Measurements from ENCODE around the gene SHLD2. TPM values are rescaled to one million over a fixed set of nuclear protein-coding genes. Genes with fewer than 3 reads are reported as not detected.
A peak's percentile ranks its signal among the peaks of the same experiment; 100 is the strongest.
"Not testable (repeated sequence)": the region's sequence is repeated elsewhere in the genome, so short reads cannot be mapped to it uniquely, and the experiment has no call there.

Gene SHLD2
- polyA plus RNA-seq, 4 donors = 19.6 to 34.4 (median 27.2) TPM

- Histone ChIP-seq H3K9me3 (ENCODE audit: control insufficient read depth in 2 of 2, insufficient read depth in 1 of 2, low read depth in 1 of 2, low read length in 1 of 2) (no peaks in the 10 kb centered on the region), H3K4me3 (ENCODE audit: low read depth in 1 of 3, low read length in 3 of 3) (no peak overlapping the region), H3K4me1 (ENCODE audit: control insufficient read depth in 3 of 3, insufficient read depth in 2 of 3, low read depth in 1 of 3, low read length in 2 of 3) (no peaks in the 10 kb centered on the region), H3K27me3 (ENCODE audit: control insufficient read depth in 3 of 3, insufficient read depth in 3 of 3, low read length in 3 of 3) (no peaks in the 10 kb centered on the region), H3K27ac (ENCODE audit: low read depth in 1 of 3, low read length in 2 of 3) (no peak overlapping the region), H3K36me3 (ENCODE audit: control insufficient read depth in 3 of 3, insufficient read depth in 2 of 3, low read depth in 1 of 3, low read length in 3 of 3) (peaks cover 11 to 47% (median 17%) of the 10 kb centered on the region in 3 donors)
- DNase-seq (no peak), FAIRE-seq (no peak)
- 91 to 93% (median 93%) methylated on average over 6 of the region's 6 CpGs for WGBS, 3 donors
These were observed 34.6 kb upstream of the SHLD2 start for GRCh38 chr10:87060280-87060928.

- 76 to 87% (median 82%) methylated on average over 5 of the region's 5 CpGs for WGBS, 3 donors
- FAIRE-seq (no peak), DNase-seq (no peak)
- Histone ChIP-seq H3K27ac (ENCODE audit: low read depth in 1 of 3, low read length in 2 of 3) (no peak overlapping the region), H3K4me3 (ENCODE audit: low read depth in 1 of 3, low read length in 3 of 3) (no peak overlapping the region), H3K36me3 (ENCODE audit: control insufficient read depth in 3 of 3, insufficient read depth in 2 of 3, low read depth in 1 of 3, low read length in 3 of 3) (peaks cover 12 to 49% (median 18%) of the 10 kb centered on the region in 3 donors), H3K9me3 (ENCODE audit: control insufficient read depth in 2 of 2, insufficient read depth in 1 of 2, low read depth in 1 of 2, low read length in 1 of 2) (no peaks in the 10 kb centered on the region), H3K4me1 (ENCODE audit: control insufficient read depth in 3 of 3, insufficient read depth in 2 of 3, low read depth in 1 of 3, low read length in 2 of 3) (peaks cover 0 to 15% (median 3%) of the 10 kb centered on the region in 3 donors), H3K27me3 (ENCODE audit: control insufficient read depth in 3 of 3, insufficient read depth in 3 of 3, low read length in 3 of 3) (no peaks in the 10 kb centered on the region)
These were observed 30.4 kb upstream of the SHLD2 start for GRCh38 chr10:87064651-87065050.

GRCh38 chr10:87066178-87066577 lies 28.8 kb upstream of the SHLD2 start:
- Histone ChIP-seq H3K27ac (ENCODE audit: low read depth in 1 of 3, low read length in 2 of 3) (no peak overlapping the region), H3K27me3 (ENCODE audit: control insufficient read depth in 3 of 3, insufficient read depth in 3 of 3, low read length in 3 of 3) (no peaks in the 10 kb centered on the region), H3K9me3 (ENCODE audit: control insufficient read depth in 2 of 2, insufficient read depth in 1 of 2, low read depth in 1 of 2, low read length in 1 of 2) (no peaks in the 10 kb centered on the region), H3K4me1 (ENCODE audit: control insufficient read depth in 3 of 3, insufficient read depth in 2 of 3, low read depth in 1 of 3, low read length in 2 of 3) (peaks cover 0 to 15% (median 3%) of the 10 kb centered on the region in 3 donors), H3K36me3 (ENCODE audit: control insufficient read depth in 3 of 3, insufficient read depth in 2 of 3, low read depth in 1 of 3, low read length in 3 of 3) (peaks cover 8 to 51% (median 11%) of the 10 kb centered on the region in 3 donors), H3K4me3 (ENCODE audit: low read depth in 1 of 3, low read length in 3 of 3) (no peak overlapping the region)
- peak; percentile 53 to 64 for DNase-seq
- WGBS, 3 donors = 86 to 93% (median 91%) methylated on average over 2 of the region's 2 CpGs
- FAIRE-seq = no peak

- no peaks in the 10 kb centered on the region for H3K27me3 ChIP-seq (ENCODE audit: control insufficient read depth in 3 of 3, insufficient read depth in 3 of 3, low read length in 3 of 3)
- H3K27ac ChIP-seq (ENCODE audit: low read depth in 1 of 3, low read length in 2 of 3) = no peak overlapping the region
- DNase-seq = no peak
- 95 to 100% (median 97%) methylated on average over 1 of the region's 1 CpG for WGBS, 3 donors
- H3K9me3 ChIP-seq (ENCODE audit: control insufficient read depth in 2 of 2, insufficient read depth in 1 of 2, low read depth in 1 of 2, low read length in 1 of 2) = no peaks in the 10 kb centered on the region
- no peak for FAIRE-seq
- H3K36me3 ChIP-seq (ENCODE audit: control insufficient read depth in 3 of 3, insufficient read depth in 2 of 3, low read depth in 1 of 3, low read length in 3 of 3) = peaks cover 4 to 45% (median 11%) of the 10 kb centered on the region in 3 donors
- no peak overlapping the region for H3K4me3 ChIP-seq (ENCODE audit: low read depth in 1 of 3, low read length in 3 of 3)
- peaks cover 0 to 15% (median 3%) of the 10 kb centered on the region in 3 donors for H3K4me1 ChIP-seq (ENCODE audit: control insufficient read depth in 3 of 3, insufficient read depth in 2 of 3, low read depth in 1 of 3, low read length in 2 of 3)
These were observed 28.1 kb upstream of the SHLD2 start for GRCh38 chr10:87066865-87067264.

DNA sequence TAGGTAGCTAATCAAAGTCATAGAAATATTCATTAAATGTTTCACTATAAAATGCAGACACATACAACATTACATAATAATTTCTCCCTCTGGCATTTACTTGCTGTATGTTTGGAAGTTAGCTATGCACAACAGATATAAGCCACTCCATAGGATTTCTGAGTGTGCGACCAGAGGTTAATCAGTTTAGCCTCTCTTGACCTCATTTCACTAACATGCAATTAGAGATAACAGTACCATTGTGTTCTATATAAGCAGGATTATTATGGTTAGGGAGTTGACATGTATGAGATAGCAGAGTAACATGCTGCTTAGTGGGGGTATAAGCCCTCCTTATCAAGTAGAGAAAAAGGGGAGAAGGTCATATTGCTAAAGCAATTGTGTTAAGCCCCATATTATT lies 26.7 kb upstream of the SHLD2 start:
- WGBS, 3 donors = 19 to 66% (median 44%) methylated on average over 1 of the region's 1 CpG
- no peak overlapping the region for H3K27ac ChIP-seq (ENCODE audit: low read depth in 1 of 3, low read length in 2 of 3)
- H3K4me1 ChIP-seq (ENCODE audit: control insufficient read depth in 3 of 3, insufficient read depth in 2 of 3, low read depth in 1 of 3, low read length in 2 of 3) = peaks cover 0 to 15% (median 3%) of the 10 kb centered on the region in 3 donors
- peaks cover 4 to 46% (median 9%) of the 10 kb centered on the region in 3 donors for H3K36me3 ChIP-seq (ENCODE audit: control insufficient read depth in 3 of 3, insufficient read depth in 2 of 3, low read depth in 1 of 3, low read length in 3 of 3)
- H3K9me3 ChIP-seq (ENCODE audit: control insufficient read depth in 2 of 2, insufficient read depth in 1 of 2, low read depth in 1 of 2, low read length in 1 of 2) = no peaks in the 10 kb centered on the region
- DNase-seq (peak in 1 of 2 donors; percentile 64), FAIRE-seq (no peak)
- H3K27me3 ChIP-seq (ENCODE audit: control insufficient read depth in 3 of 3, insufficient read depth in 3 of 3, low read length in 3 of 3) = no peaks in the 10 kb centered on the region
- no peak overlapping the region for H3K4me3 ChIP-seq (ENCODE audit: low read depth in 1 of 3, low read length in 3 of 3)

- peak; percentile 65 for FAIRE-seq
- Histone ChIP-seq H3K4me3 (ENCODE audit: low read depth in 1 of 3, low read length in 3 of 3) (no peak overlapping the region), H3K4me1 (ENCODE audit: control insufficient read depth in 3 of 3, insufficient read depth in 2 of 3, low read depth in 1 of 3, low read length in 2 of 3) (peaks cover 0 to 3% (median under 1%) of the 10 kb centered on the region in 3 donors), H3K36me3 (ENCODE audit: control insufficient read depth in 3 of 3, insufficient read depth in 2 of 3, low read depth in 1 of 3, low read length in 3 of 3) (peaks cover 3 to 38% (median 9%) of the 10 kb centered on the region in 3 donors), H3K27ac (ENCODE audit: low read depth in 1 of 3, low read length in 2 of 3) (no peak overlapping the region), H3K27me3 (ENCODE audit: control insufficient read depth in 3 of 3, insufficient read depth in 3 of 3, low read length in 3 of 3) (no peaks in the 10 kb centered on the region), H3K9me3 (ENCODE audit: control insufficient read depth in 2 of 2, insufficient read depth in 1 of 2, low read depth in 1 of 2, low read length in 1 of 2) (no peaks in the 10 kb centered on the region)
- DNase-seq = peak in 1 of 2 donors; percentile 69
- WGBS, 3 donors = 10 to 54% (median 46%) methylated on average over 2 of the region's 2 CpGs
These were observed 22.6 kb upstream of the SHLD2 start for GRCh38 chr10:87072449-87072848.

DNA sequence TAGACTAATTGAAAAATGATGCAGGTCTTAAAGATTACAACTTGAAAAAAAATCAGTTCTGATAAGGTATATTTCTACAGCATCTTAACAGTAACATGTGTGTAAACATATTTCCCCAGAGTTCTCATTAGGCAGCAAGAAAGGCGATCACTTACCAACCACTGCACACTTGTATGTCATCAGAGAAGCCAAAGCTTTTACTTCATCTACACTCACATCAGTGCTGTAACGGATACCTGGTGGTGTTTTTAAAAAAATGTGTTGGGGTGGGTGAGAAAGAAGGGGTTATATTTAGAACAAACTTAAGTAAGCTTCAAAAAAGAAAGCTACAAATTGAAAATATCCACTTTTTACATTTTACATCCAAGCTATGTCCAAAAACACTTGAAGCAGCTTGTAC lies 18.6 kb upstream of the SHLD2 start:
- FAIRE-seq; DNase-seq; H3K9me3 ChIP-seq (ENCODE audit: control insufficient read depth in 2 of 2, insufficient read depth in 1 of 2, low read depth in 1 of 2, low read length in 1 of 2); H3K4me1 ChIP-seq (ENCODE audit: control insufficient read depth in 3 of 3, insufficient read depth in 2 of 3, low read depth in 1 of 3, low read length in 2 of 3); H3K4me3 ChIP-seq (ENCODE audit: low read depth in 1 of 3, low read length in 3 of 3); H3K27ac ChIP-seq (ENCODE audit: low read depth in 1 of 3, low read length in 2 of 3); H3K27me3 ChIP-seq (ENCODE audit: control insufficient read depth in 3 of 3, insufficient read depth in 3 of 3, low read length in 3 of 3): not testable (repeated sequence)
- 89 to 95% (median 90%) methylated on average over 2 of the region's 2 CpGs for WGBS, 3 donors
- H3K36me3 ChIP-seq (ENCODE audit: control insufficient read depth in 3 of 3, insufficient read depth in 2 of 3, low read depth in 1 of 3, low read length in 3 of 3) = peaks cover 0 to 27% (median 5%) of the 10 kb centered on the region in 3 donors

DNA sequence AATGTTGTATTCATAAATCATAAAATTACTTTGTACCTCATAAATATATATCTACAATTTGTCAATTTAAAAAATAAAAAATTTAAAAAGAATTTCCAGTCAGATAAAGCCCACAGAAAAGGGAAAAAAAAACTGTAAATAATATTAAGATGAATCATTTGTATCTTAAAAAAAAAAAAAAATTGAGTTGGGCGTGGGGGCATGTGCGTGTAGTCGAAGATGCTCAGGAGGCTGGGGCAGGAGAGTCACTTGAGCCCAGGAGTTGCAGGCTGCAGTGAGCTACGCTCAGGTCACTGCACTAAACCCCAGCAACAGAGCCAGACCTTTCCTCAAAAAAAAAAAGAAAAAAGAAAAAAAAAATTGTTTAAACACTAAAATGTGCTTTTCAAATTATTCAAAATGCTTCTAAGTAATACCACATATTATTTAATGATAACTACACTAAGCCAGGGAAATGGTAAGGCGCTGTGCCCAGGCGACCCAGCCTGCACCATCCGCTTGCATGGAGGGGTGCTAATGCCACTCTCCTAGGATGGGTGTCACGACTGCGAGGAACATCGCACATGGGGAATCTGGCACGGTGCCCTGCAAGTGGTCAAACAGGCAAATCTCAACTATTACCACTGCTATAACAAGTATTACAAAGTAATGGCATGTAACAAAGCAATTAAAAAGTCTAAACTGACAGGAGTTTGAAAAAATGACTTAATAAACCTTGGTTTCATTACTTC lies 15.7 kb upstream of the SHLD2 start:
- DNase-seq (no peak), FAIRE-seq (no peak)
- 84 to 88% (median 85%) methylated on average over 11 of the region's 11 CpGs for WGBS, 3 donors
- Histone ChIP-seq H3K27ac (ENCODE audit: low read depth in 1 of 3, low read length in 2 of 3) (no peak overlapping the region), H3K9me3 (ENCODE audit: control insufficient read depth in 2 of 2, insufficient read depth in 1 of 2, low read depth in 1 of 2, low read length in 1 of 2) (peaks cover 0 to 5% of the 10 kb centered on the region in 2 donors), H3K36me3 (ENCODE audit: control insufficient read depth in 3 of 3, insufficient read depth in 2 of 3, low read depth in 1 of 3, low read length in 3 of 3) (peaks cover 0 to 13% (median 4%) of the 10 kb centered on the region in 3 donors), H3K4me1 (ENCODE audit: control insufficient read depth in 3 of 3, insufficient read depth in 2 of 3, low read depth in 1 of 3, low read length in 2 of 3) (no peaks in the 10 kb centered on the region), H3K4me3 (ENCODE audit: low read depth in 1 of 3, low read length in 3 of 3) (no peak overlapping the region), H3K27me3 (ENCODE audit: control insufficient read depth in 3 of 3, insufficient read depth in 3 of 3, low read length in 3 of 3) (no peaks in the 10 kb centered on the region)
